K562 (cell line): ENCODE measurements around the gene NIPAL1. TPM values are rescaled to one million over a fixed set of nuclear protein-coding genes. Genes with fewer than 3 reads are reported as not detected.

Experiments
- CBFA2T3 ChIP-seq: fragments of 450-650 bp; IDR thresholded peaks from 2 replicates; pipeline ENCODE4 v1.6.1; 2017
- CXXC5 ChIP-seq: fragments of 250-450 bp; sonication (Bioruptor Pico); IDR thresholded peaks from 2 replicates; pipeline ENCODE4 v1.8.0; 2022; ENCODE audit warnings: inconsistent platforms, mild to moderate bottlenecking, moderate library complexity
- FIP1L1 ChIP-seq: fragments of 200-400 bp; formaldehyde crosslinking; IDR thresholded peaks from 2 replicates; pipeline ENCODE4 v1.6.1; 2018; ENCODE audit warnings: mild to moderate bottlenecking, low read depth, low read length; ENCODE audit not compliant: poor library complexity, severe bottlenecking
- GATA2 ChIP-seq: sonication (generic); formaldehyde crosslinking; IDR thresholded peaks from 2 replicates; pipeline ENCODE4 v1.4.0; 2020; ENCODE audit warnings: mild to moderate bottlenecking, missing genetic modification reagents
- MAZ ChIP-seq, 2 experiments: fragments of 450-650 bp in 1 of 2; sonication (generic) in 1 of 2; formaldehyde crosslinking; IDR thresholded peaks in 1 of 2; conservative IDR thresholded peaks in 1 of 2; 2 replicates each; pipeline versions ENCODE4 v1.4.0 to v1.5.0; 2020; ENCODE audit warnings: mild to moderate bottlenecking in 1 of 2, missing genetic modification reagents in 1 of 2
- NFYB ChIP-seq: IDR thresholded peaks from 2 replicates; pipeline ENCODE4 v1.6.1; 2011; ENCODE audit warnings: mild to moderate bottlenecking, moderate library complexity; ENCODE audit not compliant: insufficient read length; ENCODE audit errors: extremely low read depth
- NR2C2 ChIP-seq, 2 experiments: fragments of 200-800 bp in 1 of 2; sonication (Bioruptor generic) in 1 of 2; sonication (generic) in 1 of 2; formaldehyde crosslinking in 1 of 2; IDR thresholded peaks; 2 replicates each; pipeline versions ENCODE4 v1.6.1 to v1.8.0; 2016 to 2022; ENCODE audit warnings: mild to moderate bottlenecking in 1 of 2, missing compliant biosample characterization in 1 of 2, missing genetic modification characterization in 1 of 2, missing genetic modification reagents in 1 of 2
- PHF8 ChIP-seq: fragments of 200-600 bp; sonication (generic); IDR thresholded peaks from 2 replicates; pipeline ENCODE4 v1.6.1; 2012; ENCODE audit warnings: mixed run types, mild to moderate bottlenecking, inconsistent platforms, low read length, moderate library complexity, borderline replicate concordance
- ZNF197 ChIP-seq: fragments of 200-800 bp; sonication (Bioruptor generic); IDR thresholded peaks from 2 replicates; pipeline ENCODE4 v1.6.1; 2016; ENCODE audit warnings: low read depth, missing genetic modification characterization, missing compliant biosample characterization
- ZNF347 ChIP-seq: fragments of 450-650 bp; formaldehyde crosslinking; IDR thresholded peaks from 2 replicates; pipeline ENCODE4 v1.4.0; 2020; ENCODE audit warnings: low read depth, mild to moderate bottlenecking, moderate library complexity
- ZNF75A ChIP-seq: fragments of 450-650 bp; formaldehyde crosslinking; IDR thresholded peaks from 2 replicates; pipeline ENCODE4 v1.4.0; 2020; ENCODE audit warnings: mild to moderate bottlenecking
- polyA plus RNA-seq, 8 experiments: library from polyadenylated mRNA; depleted of rRNA in 4 of 8; stranded (reverse) in 5 of 8; unstranded in 3 of 8; fragments of >200 nt; fragmentation: Nextera tagmentation in 2 of 8; fragmentation: Illumina TruSeq in 1 of 8; extraction: Ambion mirVana in 2 of 8; extraction: Trizol in 1 of 8; gene quantifications; 2 replicates each; pipeline versions ENCODE4 v1.2.1 to v1.2.3, GENCODE V29; 2011 to 2014; ENCODE audit warnings: inconsistent platforms in 1 of 8, missing spikeins in 1 of 8
- total RNA-seq, 7 experiments: library from RNA; depleted of rRNA in 6 of 7; stranded (reverse); fragments of >200 nt in 6 of 7; fragmentation: Illumina TruSeq in 2 of 7; extraction: Trizol in 2 of 7; gene quantifications; 2 replicates each; pipeline versions ENCODE4 v1.2.1 to v1.2.3, GENCODE V29; 2011 to 2021; ENCODE audit warnings: low replicate concordance in 1 of 7
- TF ChIP-seq, protein P1 (sequence below): IDR thresholded peaks from 2 replicates; pipeline ENCODE4 v1.6.1; 2011; ENCODE audit warnings: borderline replicate concordance, low read depth, mild to moderate bottlenecking, moderate library complexity, low read length; ENCODE audit not compliant: insufficient read depth, poor library complexity, severe bottlenecking
- TF ChIP-seq, protein P2 (sequence below): fragments of 150-350 bp; conservative IDR thresholded peaks from 2 replicates; pipeline ENCODE4 v1.6.1; 2014; ENCODE audit warnings: low read length
- TF ChIP-seq, protein P3 (sequence below): sonication (generic); formaldehyde crosslinking; IDR thresholded peaks from 2 replicates; pipeline ENCODE4 v1.8.0; 2022; ENCODE audit warnings: mild to moderate bottlenecking, missing genetic modification reagents
- TF ChIP-seq, protein P4 (sequence below): sonication (generic); formaldehyde crosslinking; IDR thresholded peaks from 2 replicates; pipeline ENCODE4 v1.8.0; 2022; ENCODE audit warnings: mild to moderate bottlenecking, missing genetic modification reagents

The NIPAL1 gene
- total and polyA plus RNA-seq, 9 of the 15 experiments (the other 6 are each of a cell fraction or from before 2014, with no cell fraction given), result 0.03 to 0.43 (median 0.25) TPM

DNA sequence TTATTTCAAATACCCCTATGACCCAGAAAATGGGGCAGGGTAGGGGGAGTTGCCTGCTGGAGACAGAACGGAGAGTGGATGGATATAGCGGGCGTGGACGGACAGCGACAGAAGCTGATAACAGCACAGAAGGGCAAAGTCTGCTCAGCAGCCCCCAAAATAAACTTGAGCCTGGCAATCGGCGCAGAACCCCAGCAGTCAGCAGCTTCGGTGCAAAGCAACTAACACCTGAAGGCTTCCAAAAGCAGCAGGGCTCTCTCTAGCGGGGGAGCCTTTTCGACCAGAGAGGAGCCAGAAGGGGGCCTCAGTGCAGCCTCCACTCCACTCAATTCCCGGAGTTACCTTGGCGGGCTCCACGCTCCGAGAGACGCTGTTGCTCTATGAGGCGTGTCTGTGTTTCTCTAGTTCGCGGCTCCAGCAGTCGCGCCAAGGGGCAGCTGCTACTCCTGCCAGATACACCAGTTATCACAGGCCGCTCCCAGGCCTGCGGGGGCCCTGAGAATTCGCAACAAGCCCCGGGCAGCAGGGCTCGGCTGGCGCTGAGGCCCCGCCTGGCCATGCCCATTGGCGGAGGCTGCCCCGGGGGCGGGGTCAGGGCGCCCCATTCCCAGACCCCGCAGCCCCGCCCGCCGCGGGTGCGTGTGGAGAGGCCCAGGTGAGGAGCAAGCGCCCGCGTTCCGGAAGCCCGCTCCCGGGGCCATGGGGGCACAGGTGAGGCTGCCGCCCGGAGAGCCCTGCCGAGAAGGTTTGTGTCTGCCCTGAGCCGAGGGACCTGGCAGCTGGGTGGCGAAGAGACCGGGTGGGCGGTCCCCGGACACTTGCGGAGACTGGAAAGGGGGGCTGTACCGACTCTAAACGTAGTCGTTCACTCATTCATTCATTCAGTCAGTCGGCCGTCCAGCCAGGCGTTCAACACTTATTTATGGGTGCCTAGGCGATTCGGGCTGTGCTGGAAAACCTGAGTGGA, at the start of gene NIPAL1, which contains the start of gene CNGA1 (continued):
- TF ChIP-seq, protein P1, sequence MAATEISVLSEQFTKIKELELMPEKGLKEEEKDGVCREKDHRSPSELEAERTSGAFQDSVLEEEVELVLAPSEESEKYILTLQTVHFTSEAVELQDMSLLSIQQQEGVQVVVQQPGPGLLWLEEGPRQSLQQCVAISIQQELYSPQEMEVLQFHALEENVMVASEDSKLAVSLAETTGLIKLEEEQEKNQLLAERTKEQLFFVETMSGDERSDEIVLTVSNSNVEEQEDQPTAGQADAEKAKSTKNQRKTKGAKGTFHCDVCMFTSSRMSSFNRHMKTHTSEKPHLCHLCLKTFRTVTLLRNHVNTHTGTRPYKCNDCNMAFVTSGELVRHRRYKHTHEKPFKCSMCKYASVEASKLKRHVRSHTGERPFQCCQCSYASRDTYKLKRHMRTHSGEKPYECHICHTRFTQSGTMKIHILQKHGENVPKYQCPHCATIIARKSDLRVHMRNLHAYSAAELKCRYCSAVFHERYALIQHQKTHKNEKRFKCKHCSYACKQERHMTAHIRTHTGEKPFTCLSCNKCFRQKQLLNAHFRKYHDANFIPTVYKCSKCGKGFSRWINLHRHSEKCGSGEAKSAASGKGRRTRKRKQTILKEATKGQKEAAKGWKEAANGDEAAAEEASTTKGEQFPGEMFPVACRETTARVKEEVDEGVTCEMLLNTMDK, result peak; percentile 68
- peak; percentile 27 for TF ChIP-seq NFYB
- no peak for TF ChIP-seq ZNF197
- TF ChIP-seq NR2C2 (CRISPR knock-in tag; IDR thresholded peaks at IDR 0.05), result no peak
- no peak for TF ChIP-seq NR2C2 (tag; IDR thresholded peaks at IDR 0.05)
- TF ChIP-seq, protein P2, sequence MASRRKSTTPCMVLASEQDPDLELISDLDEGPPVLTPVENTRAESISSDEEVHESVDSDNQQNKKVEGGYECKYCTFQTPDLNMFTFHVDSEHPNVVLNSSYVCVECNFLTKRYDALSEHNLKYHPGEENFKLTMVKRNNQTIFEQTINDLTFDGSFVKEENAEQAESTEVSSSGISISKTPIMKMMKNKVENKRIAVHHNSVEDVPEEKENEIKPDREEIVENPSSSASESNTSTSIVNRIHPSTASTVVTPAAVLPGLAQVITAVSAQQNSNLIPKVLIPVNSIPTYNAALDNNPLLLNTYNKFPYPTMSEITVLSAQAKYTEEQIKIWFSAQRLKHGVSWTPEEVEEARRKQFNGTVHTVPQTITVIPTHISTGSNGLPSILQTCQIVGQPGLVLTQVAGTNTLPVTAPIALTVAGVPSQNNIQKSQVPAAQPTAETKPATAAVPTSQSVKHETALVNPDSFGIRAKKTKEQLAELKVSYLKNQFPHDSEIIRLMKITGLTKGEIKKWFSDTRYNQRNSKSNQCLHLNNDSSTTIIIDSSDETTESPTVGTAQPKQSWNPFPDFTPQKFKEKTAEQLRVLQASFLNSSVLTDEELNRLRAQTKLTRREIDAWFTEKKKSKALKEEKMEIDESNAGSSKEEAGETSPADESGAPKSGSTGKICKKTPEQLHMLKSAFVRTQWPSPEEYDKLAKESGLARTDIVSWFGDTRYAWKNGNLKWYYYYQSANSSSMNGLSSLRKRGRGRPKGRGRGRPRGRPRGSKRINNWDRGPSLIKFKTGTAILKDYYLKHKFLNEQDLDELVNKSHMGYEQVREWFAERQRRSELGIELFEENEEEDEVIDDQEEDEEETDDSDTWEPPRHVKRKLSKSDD, result no peak
- TF ChIP-seq PHF8, result peak; percentile 32; the same call in 1 of the 2 replicates
- TF ChIP-seq, protein P3, sequence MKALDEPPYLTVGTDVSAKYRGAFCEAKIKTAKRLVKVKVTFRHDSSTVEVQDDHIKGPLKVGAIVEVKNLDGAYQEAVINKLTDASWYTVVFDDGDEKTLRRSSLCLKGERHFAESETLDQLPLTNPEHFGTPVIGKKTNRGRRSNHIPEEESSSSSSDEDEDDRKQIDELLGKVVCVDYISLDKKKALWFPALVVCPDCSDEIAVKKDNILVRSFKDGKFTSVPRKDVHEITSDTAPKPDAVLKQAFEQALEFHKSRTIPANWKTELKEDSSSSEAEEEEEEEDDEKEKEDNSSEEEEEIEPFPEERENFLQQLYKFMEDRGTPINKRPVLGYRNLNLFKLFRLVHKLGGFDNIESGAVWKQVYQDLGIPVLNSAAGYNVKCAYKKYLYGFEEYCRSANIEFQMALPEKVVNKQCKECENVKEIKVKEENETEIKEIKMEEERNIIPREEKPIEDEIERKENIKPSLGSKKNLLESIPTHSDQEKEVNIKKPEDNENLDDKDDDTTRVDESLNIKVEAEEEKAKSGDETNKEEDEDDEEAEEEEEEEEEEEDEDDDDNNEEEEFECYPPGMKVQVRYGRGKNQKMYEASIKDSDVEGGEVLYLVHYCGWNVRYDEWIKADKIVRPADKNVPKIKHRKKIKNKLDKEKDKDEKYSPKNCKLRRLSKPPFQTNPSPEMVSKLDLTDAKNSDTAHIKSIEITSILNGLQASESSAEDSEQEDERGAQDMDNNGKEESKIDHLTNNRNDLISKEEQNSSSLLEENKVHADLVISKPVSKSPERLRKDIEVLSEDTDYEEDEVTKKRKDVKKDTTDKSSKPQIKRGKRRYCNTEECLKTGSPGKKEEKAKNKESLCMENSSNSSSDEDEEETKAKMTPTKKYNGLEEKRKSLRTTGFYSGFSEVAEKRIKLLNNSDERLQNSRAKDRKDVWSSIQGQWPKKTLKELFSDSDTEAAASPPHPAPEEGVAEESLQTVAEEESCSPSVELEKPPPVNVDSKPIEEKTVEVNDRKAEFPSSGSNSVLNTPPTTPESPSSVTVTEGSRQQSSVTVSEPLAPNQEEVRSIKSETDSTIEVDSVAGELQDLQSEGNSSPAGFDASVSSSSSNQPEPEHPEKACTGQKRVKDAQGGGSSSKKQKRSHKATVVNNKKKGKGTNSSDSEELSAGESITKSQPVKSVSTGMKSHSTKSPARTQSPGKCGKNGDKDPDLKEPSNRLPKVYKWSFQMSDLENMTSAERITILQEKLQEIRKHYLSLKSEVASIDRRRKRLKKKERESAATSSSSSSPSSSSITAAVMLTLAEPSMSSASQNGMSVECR (CRISPR knock-in tag), result peak; percentile 64; the same call in 1 of the 2 replicates
- no peak for TF ChIP-seq FIP1L1
- TF ChIP-seq ZNF75A, result no peak
- TF ChIP-seq ZNF347 (CRISPR knock-in tag), result no peak
- TF ChIP-seq GATA2 (CRISPR knock-in tag), result no peak
- TF ChIP-seq, protein P4, sequence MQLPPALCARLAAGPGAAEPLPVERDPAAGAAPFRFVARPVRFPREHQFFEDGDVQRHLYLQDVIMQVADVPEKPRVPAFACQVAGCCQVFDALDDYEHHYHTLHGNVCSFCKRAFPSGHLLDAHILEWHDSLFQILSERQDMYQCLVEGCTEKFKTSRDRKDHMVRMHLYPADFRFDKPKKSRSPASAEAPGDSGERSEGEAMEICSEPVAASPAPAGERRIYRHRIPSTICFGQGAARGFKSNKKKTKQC, result 0 out of 2 replicates have a peak, but pooled peaks have one; percentile 39
- TF ChIP-seq CXXC5 (CRISPR knock-in tag), result peak; percentile 76
- TF ChIP-seq CBFA2T3, result no peak
- peak; percentile 62 to 79; a peak in 3 of 4 replicates for TF ChIP-seq MAZ (CRISPR knock-in tag; conservative IDR thresholded peaks at IDR 0.05 in 1 of 2, IDR thresholded peaks at IDR 0.05 in 1 of 2)
